Esophagus mucosa (tissue), 1 donor: ENCODE measurements around the gene SEM1. TPM values are rescaled to one million over a fixed set of nuclear protein-coding genes. Genes with fewer than 3 reads are reported as not detected.
"Not testable (repeated sequence)": the region's sequence is repeated elsewhere in the genome, so short reads cannot be mapped to it uniquely, and the experiment has no call there.

Source experiments
- ATAC-seq: fragments of 200-7000 bp; cut with Tn5 transposase; one replicate; pipeline ENCODE4 v1.9.1; 2020
- total RNA-seq: library from RNA; stranded (reverse); gene quantifications from one replicate; pipeline ENCODE4 v1.2.4, GENCODE V29; 2023
- donor health status: DM: yes; HTN: yes; CAD: no.

The SEM1 gene
- total RNA-seq, 1 donor from 2014 or later = 49.3 TPM

- ATAC-seq = no peak
These were observed 9.1 kb downstream of the SEM1 start for GRCh38 chr7:96700516-96700915.

- ATAC-seq = no peak
These were observed 10.3 kb downstream of the SEM1 start for GRCh38 chr7:96699219-96699871.

- ATAC-seq = not testable (repeated sequence)
These were observed 11.2 kb downstream of the SEM1 start for GRCh38 chr7:96698449-96698848.

- ATAC-seq = no peak
These were observed 11.8 kb downstream of the SEM1 start for GRCh38 chr7:96697822-96698221.

- no peak for ATAC-seq
These were observed 14.1 kb downstream of the SEM1 start for GRCh38 chr7:96695581-96695980.

GRCh38 chr7:96694082-96694481 is 15.6 kb downstream of the SEM1 start:
- ATAC-seq = no peak

GRCh38 chr7:96691702-96692101 is 17.9 kb downstream of the SEM1 start:
- ATAC-seq = no peak

- no peak for ATAC-seq
These were observed 20.2 kb downstream of the SEM1 start for GRCh38 chr7:96689414-96689813.

GRCh38 chr7:96686305-96686704 is 23.3 kb downstream of the SEM1 start:
- ATAC-seq = no peak

- ATAC-seq = no peak
These were observed 23.9 kb downstream of the SEM1 start for GRCh38 chr7:96685755-96686154.

- ATAC-seq = no peak
These were observed 24.3 kb downstream of the SEM1 start for GRCh38 chr7:96685353-96685752.

GRCh38 chr7:96679886-96680285 is 29.8 kb downstream of the SEM1 start:
- no peak for ATAC-seq

GRCh38 chr7:96676919-96677318 is 32.7 kb downstream of the SEM1 start:
- no peak for ATAC-seq

- no peak for ATAC-seq
These were observed 34.1 kb downstream of the SEM1 start for GRCh38 chr7:96675548-96675947.

- ATAC-seq = no peak
These were observed 35.1 kb downstream of the SEM1 start for GRCh38 chr7:96674565-96674964.

- no peak for ATAC-seq
These were observed 37.8 kb downstream of the SEM1 start for GRCh38 chr7:96671854-96672253.

GRCh38 chr7:96670338-96671289 is 39.0 kb downstream of the SEM1 start:
- no peak for ATAC-seq

- peak; percentile 55 for ATAC-seq
These were observed 39.8 kb downstream of the SEM1 start for GRCh38 chr7:96669812-96670211.

GRCh38 chr7:96667026-96667425 is 42.6 kb downstream of the SEM1 start:
- ATAC-seq = no peak

GRCh38 chr7:96665689-96666088 is 44.0 kb downstream of the SEM1 start:
- no peak for ATAC-seq

- no peak for ATAC-seq
These were observed 44.9 kb downstream of the SEM1 start for GRCh38 chr7:96664793-96665192.

GRCh38 chr7:96663871-96664445 is 45.7 kb downstream of the SEM1 start:
- ATAC-seq = no peak

- ATAC-seq = peak; percentile 72
These were observed 46.2 kb downstream of the SEM1 start for GRCh38 chr7:96663457-96663856.

- ATAC-seq = not testable (repeated sequence)
These were observed 47.5 kb downstream of the SEM1 start for GRCh38 chr7:96662151-96662550.
